Lower leg skin (tissue), 3 donors: ENCODE results near the gene NCOA1.

Experiments used
- CTCF ChIP-seq, 3 donors: fragments of 450-650 bp; IDR thresholded peaks; one replicate each; pipeline ENCODE4 v1.5.1; 2016; ENCODE audit warnings: antibody characterized with exemption in 3 of 3, mild to moderate bottlenecking in 3 of 3, moderate library complexity in 2 of 3
- POLR2A ChIP-seq, 2 donors: fragments of 450-650 bp; IDR thresholded peaks; one replicate each; pipeline ENCODE4 v1.6.1; 2016 to 2017; ENCODE audit warnings: antibody characterized with exemption in 2 of 2, mild to moderate bottlenecking in 1 of 2, moderate library complexity in 1 of 2

GRCh38 chr2:24785671-24786321, 294.7 kb downstream of the NCOA1 start:
- TF ChIP-seq CTCF (IDR thresholded peaks at IDR 0.05): no peak
- no peak for TF ChIP-seq POLR2A (IDR thresholded peaks at IDR 0.05)
